Measurements from ENCODE around the gene NMNAT1.
"Not testable (repeated sequence)": the region's sequence is repeated elsewhere in the genome, so short reads cannot be mapped to it uniquely, and the experiment has no call there.

The NMNAT1 gene

DNA sequence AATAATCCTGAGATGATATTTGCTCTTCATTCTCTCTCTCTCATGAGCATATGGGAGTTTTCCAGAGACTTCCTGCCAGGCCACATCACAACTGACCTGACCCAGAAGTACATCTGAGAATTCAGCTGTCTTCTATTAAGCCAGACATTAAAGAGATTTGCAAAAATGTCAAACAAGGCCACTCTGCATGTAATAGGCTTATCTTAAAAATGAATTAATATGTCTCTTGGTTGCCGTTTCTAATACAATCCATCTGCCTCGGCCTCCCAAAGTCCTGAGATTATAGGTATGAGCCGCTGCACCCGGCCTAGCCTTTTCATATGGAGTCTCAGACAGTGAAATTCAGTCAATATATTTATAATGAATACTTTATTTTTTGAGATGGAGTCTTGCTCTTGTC, 78.7 kb downstream of the NMNAT1 start:
- not testable (repeated sequence) for DNase-seq

DNA sequence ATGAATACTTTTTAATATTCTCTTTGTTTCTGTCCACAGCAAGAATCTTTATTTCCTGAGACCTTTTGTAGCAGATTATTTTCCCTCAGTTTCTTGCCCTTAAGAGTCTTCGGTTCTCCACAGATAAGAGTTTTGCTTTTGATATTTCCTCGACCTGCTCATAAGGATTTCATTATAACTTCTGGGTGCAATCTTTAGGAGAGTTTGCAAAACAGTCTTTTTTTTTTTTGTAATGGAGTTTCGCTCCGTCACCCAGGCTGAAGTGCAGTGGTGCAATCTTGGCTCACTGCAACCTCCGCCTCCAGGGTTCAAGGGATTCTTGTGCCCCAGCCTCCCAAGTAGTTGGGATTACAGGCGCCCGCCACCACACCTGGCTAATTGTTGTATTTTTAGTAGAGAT, 79.4 kb downstream of the NMNAT1 start:
- no peak for DNase-seq

DNA sequence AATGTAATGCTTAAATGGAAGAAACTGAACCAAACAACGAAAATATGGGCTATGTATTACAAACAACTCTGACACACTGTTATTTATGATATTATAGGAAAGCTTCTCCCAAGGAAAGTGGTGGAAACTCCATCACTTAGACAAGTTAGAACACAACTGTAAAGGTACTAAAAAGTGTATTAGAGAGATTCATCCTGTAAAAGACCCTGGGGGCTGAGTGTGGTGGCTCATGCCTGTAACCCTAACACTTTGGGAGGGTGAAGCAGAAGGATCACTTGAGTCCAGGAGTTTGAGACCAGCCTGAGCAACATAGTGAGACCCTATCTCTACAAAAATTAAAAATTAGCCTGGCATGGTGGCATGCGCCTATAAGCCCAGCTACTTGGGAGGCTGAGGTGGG, 82.1 kb downstream of the NMNAT1 start:
- DNase-seq, result no peak

- DNase-seq, result no peak
These were observed 83.8 kb downstream of the NMNAT1 start for GRCh38 chr1:10027027-10027426.

DNA sequence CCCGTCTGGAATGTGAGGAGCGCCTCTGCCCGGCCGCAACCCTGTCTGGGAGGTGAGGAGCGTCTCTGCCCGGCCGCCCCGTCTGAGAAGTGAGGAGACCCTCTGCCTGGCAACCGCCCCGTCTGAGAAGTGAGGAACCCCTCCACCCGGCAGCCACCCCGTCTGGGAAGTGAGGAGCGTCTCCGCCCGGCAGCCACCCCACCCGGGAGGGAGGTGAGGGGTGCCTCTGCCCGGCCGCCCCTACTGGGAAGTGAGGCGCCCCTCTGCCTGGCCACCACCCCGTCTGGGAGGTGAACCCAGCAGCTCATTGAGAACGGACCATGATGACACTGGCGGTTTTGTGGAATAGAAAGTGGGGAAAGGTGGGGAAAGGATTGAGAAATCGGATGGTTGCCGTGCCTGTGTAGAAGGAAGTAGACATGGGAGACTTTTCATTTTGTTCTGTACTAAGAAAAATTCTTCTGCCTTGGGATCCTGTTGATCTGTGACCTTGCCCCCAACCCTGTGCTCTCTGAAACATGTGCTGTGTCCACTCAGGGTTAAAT, 85.8 kb downstream of the NMNAT1 start:
- DNase-seq, result not testable (repeated sequence)

GRCh38 chr1:10031461-10031860, 88.2 kb downstream of the NMNAT1 start:
- no peak for DNase-seq

DNA sequence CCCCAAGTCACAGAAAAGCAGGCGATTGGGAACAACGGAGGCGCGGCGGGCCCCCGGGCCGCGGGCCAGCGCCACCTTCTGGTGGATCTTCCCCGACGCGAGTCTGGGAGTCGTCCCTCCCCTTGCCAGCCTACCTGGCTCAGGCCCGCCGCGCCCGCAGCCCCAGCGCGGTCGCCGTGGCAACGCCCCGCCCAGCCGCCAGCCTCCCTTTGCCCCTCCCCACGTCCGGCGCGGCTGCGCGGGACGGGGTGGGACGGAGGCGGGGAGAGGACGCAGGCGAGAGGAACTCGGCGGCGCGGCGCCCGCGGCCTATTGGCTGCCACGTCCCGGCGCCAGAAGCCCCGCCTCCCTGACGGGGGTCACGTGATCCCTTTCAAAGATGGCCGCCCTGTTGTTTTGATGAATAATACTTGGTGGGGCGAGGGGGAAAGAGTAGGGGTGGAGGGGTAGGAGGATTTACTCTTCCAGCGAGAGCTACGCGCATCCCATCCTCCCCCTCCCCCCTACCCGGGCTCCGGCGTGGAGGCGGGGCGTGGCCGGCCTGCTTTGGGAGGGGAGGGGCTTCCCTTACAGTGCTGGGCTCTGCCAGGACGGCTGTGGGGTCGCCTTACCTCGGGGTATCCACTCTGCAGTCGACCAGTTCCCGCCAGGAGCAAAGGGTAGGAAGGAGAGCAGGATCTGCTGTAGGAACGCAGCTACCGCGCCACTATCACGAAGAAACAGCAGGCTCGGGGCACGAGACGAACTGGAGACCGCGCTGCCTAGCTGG, 89.5 kb downstream of the NMNAT1 start, which contains the start of gene UBE4B:
UBE4B (plus strand) TSS at position 369 of the 769 bp plus-strand sequence. CDS start 713 bp downstream, outside the sequence.
- DNase-seq, result peak; percentile 96

DNA sequence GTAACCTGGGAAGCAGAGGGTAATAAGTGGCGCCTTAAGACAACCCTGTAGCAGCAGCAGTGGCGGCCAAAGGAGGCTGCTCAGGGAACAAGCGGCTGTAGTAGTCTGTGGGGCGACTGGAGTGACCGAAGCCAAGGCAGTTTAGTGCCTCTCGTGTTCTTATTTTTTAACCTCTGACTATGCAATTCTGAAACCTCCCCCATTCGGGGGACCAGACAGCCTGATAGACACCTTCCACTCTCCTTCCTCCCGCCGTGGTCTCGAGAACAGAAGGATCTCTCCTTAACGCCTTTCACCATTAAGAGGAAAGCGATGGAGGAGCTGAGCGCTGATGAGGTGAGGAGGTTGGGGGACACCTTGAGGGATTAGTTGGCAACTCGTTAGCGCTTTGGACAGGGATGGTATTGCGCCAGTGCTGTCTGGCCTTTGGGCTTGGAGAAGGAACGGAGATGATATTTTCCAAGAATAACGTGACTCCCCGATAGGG, 90.1 kb downstream of the NMNAT1 start:
- no peak for DNase-seq
